Erythroblast (primary cell): ENCODE measurements around the gene ANKRD13D.

Experiments used
- GATA1 ChIP-seq: IDR thresholded peaks from 2 replicates; pipeline ENCODE4 v1.6.1; 2011; ENCODE audit warnings: low read depth, mild to moderate bottlenecking, control low read depth, low read length, moderate library complexity
- POLR2A ChIP-seq: IDR thresholded peaks from 2 replicates; pipeline ENCODE4 v1.6.1; 2011; ENCODE audit warnings: mild to moderate bottlenecking, low read length

DNA sequence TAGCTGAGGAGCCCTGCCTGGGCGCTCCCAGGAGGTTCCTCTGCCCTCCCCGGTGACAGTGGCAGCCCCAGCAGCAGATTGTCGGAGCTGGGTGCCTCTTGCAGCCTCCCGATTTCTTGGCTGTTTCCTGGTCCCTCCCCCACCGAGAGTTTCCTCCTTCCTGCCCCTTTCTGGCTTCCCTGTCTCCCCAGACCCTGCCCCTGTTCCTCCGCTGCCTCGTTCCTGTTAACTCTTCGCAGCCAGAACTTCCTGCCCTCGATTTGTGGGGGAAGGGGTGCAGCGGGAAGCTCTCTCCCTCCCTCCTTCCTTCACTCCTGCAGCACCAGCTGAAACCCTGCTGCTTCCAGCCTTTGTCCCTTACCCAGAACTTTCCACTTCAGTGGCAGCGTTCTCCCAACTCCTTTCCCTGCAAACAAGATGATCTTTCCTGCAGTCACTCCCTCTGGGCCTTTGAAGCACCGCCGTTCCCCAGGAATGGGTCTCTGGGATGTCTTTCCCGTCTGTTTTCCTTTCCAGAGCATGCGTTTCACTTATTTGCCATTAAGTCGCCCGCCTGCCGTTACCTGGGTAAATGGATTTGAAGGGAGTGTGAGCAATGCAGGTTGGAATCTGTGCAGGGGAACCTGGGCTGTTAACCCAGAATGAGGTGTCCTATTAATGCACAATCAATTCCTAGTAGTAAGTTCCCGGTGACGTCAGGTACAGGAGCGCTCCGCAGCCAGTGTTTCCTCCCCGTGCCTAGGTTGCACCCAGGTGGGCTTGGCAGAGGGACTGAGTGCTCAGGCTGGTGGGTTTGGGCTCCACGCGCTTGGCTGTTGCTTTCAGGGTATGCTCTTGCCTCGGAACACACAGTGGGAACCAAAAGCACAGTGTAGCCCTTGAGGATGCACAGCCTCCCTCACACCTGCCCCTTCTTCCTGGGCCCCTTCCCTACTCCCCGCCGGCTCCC is 18.6 kb upstream of the ANKRD13D start:
- TF ChIP-seq POLR2A: no peak
- TF ChIP-seq GATA1: no peak
